PC-9 (cell line): Measurements from ENCODE around the gene KATNB1. TPM values are rescaled to one million over a fixed set of nuclear protein-coding genes. Genes with fewer than 3 reads are reported as not detected.
A peak's percentile ranks its signal among the peaks of the same experiment; 100 is the strongest.

Experiments
- BruUV-seq: library from RNA; stranded (reverse); fragments of 400-500 nt; replicated peaks from 2 replicates; lab custom pipeline; 2021; lab: Mats Ljungman, UMichigan
- CTCF ChIA-PET: fragments of 300-600 bp; sonication (Branson Sonifier 250); formaldehyde crosslinking; loops from one replicate; lab custom pipeline; 2022; ENCODE audit warnings: antibody characterized with exemption; lab: Charles Lee
- POLR2A ChIA-PET: fragments of 300-600 bp; sonication (Branson Sonifier 250); formaldehyde crosslinking; loops from one replicate; lab custom pipeline; 2022; ENCODE audit warnings: antibody characterized with exemption; ENCODE audit not compliant: unreplicated experiment; lab: Charles Lee
- DNase-seq, 2 experiments: peaks; one replicate each; pipeline versions ENCODE4 v3.0.0 to v3.0.0-alpha.2; 2015 to 2022; ENCODE audit warnings: mixed read lengths in 1 of 2
- H2AFZ ChIP-seq: fragments of 200-600 bp; sonication (generic); 2 replicates; pipeline ENCODE4 v1.8.1; 2017; ENCODE audit warnings: antibody characterized with exemption
- H3F3A ChIP-seq: fragments of 200-600 bp; sonication (generic); 2 replicates; pipeline ENCODE4 v1.8.1; 2017; ENCODE audit warnings: antibody characterized with exemption, mild to moderate bottlenecking, low read depth; ENCODE audit not compliant: insufficient read depth
- H3K27ac ChIP-seq: fragments of 200-600 bp; sonication (generic); 2 replicates; pipeline ENCODE4 v1.6.1; 2016; ENCODE audit warnings: mixed run types
- H3K27me3 ChIP-seq: fragments of 200-600 bp; sonication (generic); 2 replicates; pipeline ENCODE4 v1.6.1; 2016; ENCODE audit warnings: low read depth, mixed run types; ENCODE audit not compliant: insufficient read depth
- H3K36me3 ChIP-seq: fragments of 200-600 bp; sonication (generic); 2 replicates; pipeline ENCODE4 v1.6.1; 2016; ENCODE audit warnings: low read depth, mixed run types
- H3K4me1 ChIP-seq: fragments of 200-600 bp; sonication (generic); replicated peaks from 2 replicates; pipeline ENCODE4 v1.6.1; 2016; ENCODE audit warnings: mixed run types; ENCODE audit not compliant: insufficient read depth
- H3K4me2 ChIP-seq: fragments of 200-600 bp; sonication (generic); 2 replicates; pipeline ENCODE4 v1.6.1; 2017; ENCODE audit warnings: mixed run types
- H3K4me3 ChIP-seq: fragments of 200-600 bp; sonication (generic); 2 replicates; pipeline ENCODE4 v1.6.1; 2016; ENCODE audit warnings: mixed run types
- H3K79me2 ChIP-seq: fragments of 200-600 bp; sonication (generic); 2 replicates; pipeline ENCODE4 v1.6.1; 2017; ENCODE audit warnings: low read depth, mixed run types
- H3K9me2 ChIP-seq: fragments of 200-600 bp; sonication (generic); 2 replicates; pipeline ENCODE4 v1.8.1; 2017; ENCODE audit warnings: mild to moderate bottlenecking; ENCODE audit not compliant: insufficient read depth
- H3K9me3 ChIP-seq: fragments of 200-600 bp; sonication (generic); 2 replicates; pipeline ENCODE4 v1.8.1; 2016; ENCODE audit warnings: low read depth; ENCODE audit not compliant: insufficient read depth
- H4K20me1 ChIP-seq: fragments of 200-600 bp; sonication (generic); 2 replicates; pipeline ENCODE4 v1.8.1; 2017; ENCODE audit not compliant: insufficient read depth
- EZH2 ChIP-seq: fragments of 200-600 bp; sonication (generic); IDR thresholded peaks from 2 replicates; pipeline ENCODE4 v1.8.0; 2017; ENCODE audit warnings: antibody characterized with exemption, low read depth
- intact Hi-C: fragments of 100-400 bp; cut with micrococcal nuclease; formaldehyde crosslinking; loops from one replicate; pipeline ENCODE4 v1.10.0; 2022; ENCODE audit not compliant: unreplicated experiment
- total RNA-seq: library from RNA; stranded (reverse); gene quantifications from 2 replicates; pipeline ENCODE4 v1.2.3, GENCODE V29; 2021
- TF ChIP-seq, protein P1 (sequence below): fragments of 200-600 bp; sonication (generic); conservative IDR thresholded peaks from 2 replicates; pipeline ENCODE4 v1.6.1; 2017; ENCODE audit warnings: mixed run types, antibody characterized with exemption, mild to moderate bottlenecking, moderate library complexity

KATNB1 gene
- total RNA-seq, 1 experiment from 2014 or later: 27.7 TPM

DNA sequence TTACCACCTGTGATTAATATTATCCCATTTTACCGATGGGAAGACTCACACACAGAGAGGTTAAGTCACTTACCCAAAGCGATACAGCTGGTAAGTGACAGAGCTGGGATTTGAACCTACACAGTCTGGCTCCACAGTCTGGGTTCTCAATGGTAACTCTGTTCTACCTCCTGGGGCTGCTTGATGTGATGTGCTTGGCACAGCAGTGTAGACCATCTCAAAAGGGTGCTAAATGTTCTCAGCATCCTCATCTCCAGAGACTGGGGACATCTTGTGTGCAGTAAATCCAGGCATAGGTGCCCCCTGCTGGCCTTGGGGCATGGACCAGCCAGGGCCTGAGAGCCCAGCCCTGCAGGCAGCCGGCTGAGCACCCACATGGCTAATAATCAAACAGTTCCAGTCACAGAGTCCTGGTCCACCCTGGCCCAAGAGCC, 15.4 kb upstream of the KATNB1 start:
- Histone ChIP-seq H3K36me3 (no peaks in the 10 kb centered on the region), H2AFZ (no peak overlapping the region), H3K9me3 (no peaks in the 10 kb centered on the region), H3K27me3 (peaks cover 10% of the 10 kb centered on the region; the same call in 1 of the 2 replicates), H3F3A (no peaks in the 10 kb centered on the region), H3K4me1 (no peaks in the 10 kb centered on the region), H3K4me2 (no peak overlapping the region), H3K79me2 (no peaks in the 10 kb centered on the region), H3K27ac (no peak overlapping the region), H3K9me2 (no peaks in the 10 kb centered on the region), H3K4me3 (no peak overlapping the region), H4K20me1 (no peaks in the 10 kb centered on the region)
- CTCF ChIA-PET: no interaction called here
- intact Hi-C loops: loop anchor here (1.0 to 5.0 kb wide), 3 partner anchors 71 to 144 kb away; no protein-coding TSS in a partner anchor
- no TSS peak for BruUV-seq
- DNase-seq: peak in 1 of 2 experiments; percentile 59
- TF ChIP-seq, protein P1, sequence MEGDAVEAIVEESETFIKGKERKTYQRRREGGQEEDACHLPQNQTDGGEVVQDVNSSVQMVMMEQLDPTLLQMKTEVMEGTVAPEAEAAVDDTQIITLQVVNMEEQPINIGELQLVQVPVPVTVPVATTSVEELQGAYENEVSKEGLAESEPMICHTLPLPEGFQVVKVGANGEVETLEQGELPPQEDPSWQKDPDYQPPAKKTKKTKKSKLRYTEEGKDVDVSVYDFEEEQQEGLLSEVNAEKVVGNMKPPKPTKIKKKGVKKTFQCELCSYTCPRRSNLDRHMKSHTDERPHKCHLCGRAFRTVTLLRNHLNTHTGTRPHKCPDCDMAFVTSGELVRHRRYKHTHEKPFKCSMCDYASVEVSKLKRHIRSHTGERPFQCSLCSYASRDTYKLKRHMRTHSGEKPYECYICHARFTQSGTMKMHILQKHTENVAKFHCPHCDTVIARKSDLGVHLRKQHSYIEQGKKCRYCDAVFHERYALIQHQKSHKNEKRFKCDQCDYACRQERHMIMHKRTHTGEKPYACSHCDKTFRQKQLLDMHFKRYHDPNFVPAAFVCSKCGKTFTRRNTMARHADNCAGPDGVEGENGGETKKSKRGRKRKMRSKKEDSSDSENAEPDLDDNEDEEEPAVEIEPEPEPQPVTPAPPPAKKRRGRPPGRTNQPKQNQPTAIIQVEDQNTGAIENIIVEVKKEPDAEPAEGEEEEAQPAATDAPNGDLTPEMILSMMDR: peak; percentile 75
- no peak for TF ChIP-seq EZH2
- POLR2A ChIA-PET: no interaction called here

GRCh38 chr16:57721356-57722209, 14.0 kb upstream of the KATNB1 start:
- CTCF ChIA-PET: interaction anchor here (0.5 kb wide), 1 partner anchor 133 kb away, joined by 3 read pairs; no protein-coding TSS in a partner anchor
- Histone ChIP-seq H4K20me1 (no peaks in the 10 kb centered on the region), H3K27me3 (no peaks in the 10 kb centered on the region), H3K9me2 (no peaks in the 10 kb centered on the region), H3K36me3 (no peaks in the 10 kb centered on the region), H3K4me1 (no peaks in the 10 kb centered on the region), H3K4me2 (no peak overlapping the region), H3K9me3 (no peaks in the 10 kb centered on the region), H2AFZ (no peak overlapping the region), H3F3A (no peaks in the 10 kb centered on the region), H3K27ac (no peak overlapping the region), H3K4me3 (no peak overlapping the region), H3K79me2 (no peaks in the 10 kb centered on the region)
- POLR2A ChIA-PET: no interaction called here
- no peak for DNase-seq
- BruUV-seq: no TSS peak
- TF ChIP-seq EZH2: no peak
- TF ChIP-seq, protein P1: no peak
- intact Hi-C loops: loop anchor here (5.0 kb wide), 1 partner anchor 129 kb away; no protein-coding TSS in a partner anchor

GRCh38 chr16:57722210-57722499, 13.4 kb upstream of the KATNB1 start:
- Histone ChIP-seq H3K4me3 (no peak overlapping the region), H3K4me2 (no peak overlapping the region), H3K79me2 (no peaks in the 10 kb centered on the region), H2AFZ (no peak overlapping the region), H3K27ac (no peak overlapping the region), H3K9me3 (no peaks in the 10 kb centered on the region), H3K27me3 (no peaks in the 10 kb centered on the region), H3K4me1 (no peaks in the 10 kb centered on the region), H3F3A (no peaks in the 10 kb centered on the region), H3K9me2 (no peaks in the 10 kb centered on the region), H4K20me1 (no peaks in the 10 kb centered on the region), H3K36me3 (no peaks in the 10 kb centered on the region)
- intact Hi-C loops: loop anchor here (5.0 kb wide), 1 partner anchor 130 kb away; no protein-coding TSS in a partner anchor
- TF ChIP-seq, protein P1: no peak
- TF ChIP-seq EZH2: no peak
- no peak for DNase-seq
- POLR2A ChIA-PET: no interaction called here
- BruUV-seq: no TSS peak
- CTCF ChIA-PET: no interaction called here
